Astrocyte of the cerebellum (primary cell): ENCODE measurements around the gene RTP5.

Experiments used
- DNase-seq: peaks from one replicate; pipeline ENCODE4 v3.0.0-alpha.2; 2011; ENCODE audit warnings: low read depth
- H3K4me3 ChIP-seq: 2 replicates; pipeline ENCODE4 v1.5.1; 2011; ENCODE audit warnings: mild to moderate bottlenecking, low read depth, low read length, moderate library complexity
- in situ Hi-C: cut with HindIII; loops from 2 replicates; pipeline ENCODE4 v1.10.0; 2017; ENCODE audit warnings: low sequenced_read_pairs
- TF ChIP-seq, protein P1 (sequence below): IDR thresholded peaks from 2 replicates; pipeline ENCODE4 v1.5.1; 2012; ENCODE audit warnings: low read length, low read depth, moderate library complexity, mild to moderate bottlenecking; ENCODE audit errors: missing control alignments

The RTP5 gene

DNA sequence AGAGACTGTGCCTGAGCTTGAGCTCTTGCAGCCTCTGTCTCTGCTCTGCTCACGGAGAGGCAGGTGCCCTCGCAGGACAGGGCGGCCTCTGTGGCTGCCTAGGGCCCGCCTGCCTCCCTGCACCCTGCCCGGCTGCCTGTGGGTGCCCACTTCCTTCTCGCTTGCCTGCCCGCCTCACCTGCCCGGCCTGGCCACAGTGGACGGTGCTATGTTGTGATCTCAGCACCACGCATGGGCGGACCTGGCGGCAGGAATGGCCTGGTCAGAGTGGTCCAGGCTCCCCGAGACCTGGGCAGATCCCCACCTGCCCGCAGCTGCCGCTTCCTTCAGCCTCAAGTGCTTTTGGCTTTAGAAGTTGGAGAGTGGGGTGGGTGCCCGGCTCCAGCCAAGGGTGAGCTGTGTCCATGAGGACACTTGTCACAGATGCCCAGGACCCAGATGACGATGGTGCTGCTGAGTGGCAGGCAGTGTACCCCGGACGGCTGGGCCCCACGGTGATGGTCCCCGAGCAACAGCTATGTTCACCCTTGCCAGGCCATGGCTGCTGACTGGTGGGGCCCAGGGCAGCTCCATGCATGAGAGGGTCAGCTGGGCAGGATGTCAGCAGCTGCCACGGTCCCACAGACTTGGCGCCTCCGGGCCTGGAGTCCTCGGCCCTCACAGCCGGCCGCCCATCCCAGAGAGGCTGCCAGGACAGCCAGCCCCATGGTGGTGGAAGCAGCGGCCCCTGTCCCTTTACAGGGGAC, 25.3 kb downstream of the RTP5 start:
- no peak for DNase-seq
- TF ChIP-seq, protein P1, sequence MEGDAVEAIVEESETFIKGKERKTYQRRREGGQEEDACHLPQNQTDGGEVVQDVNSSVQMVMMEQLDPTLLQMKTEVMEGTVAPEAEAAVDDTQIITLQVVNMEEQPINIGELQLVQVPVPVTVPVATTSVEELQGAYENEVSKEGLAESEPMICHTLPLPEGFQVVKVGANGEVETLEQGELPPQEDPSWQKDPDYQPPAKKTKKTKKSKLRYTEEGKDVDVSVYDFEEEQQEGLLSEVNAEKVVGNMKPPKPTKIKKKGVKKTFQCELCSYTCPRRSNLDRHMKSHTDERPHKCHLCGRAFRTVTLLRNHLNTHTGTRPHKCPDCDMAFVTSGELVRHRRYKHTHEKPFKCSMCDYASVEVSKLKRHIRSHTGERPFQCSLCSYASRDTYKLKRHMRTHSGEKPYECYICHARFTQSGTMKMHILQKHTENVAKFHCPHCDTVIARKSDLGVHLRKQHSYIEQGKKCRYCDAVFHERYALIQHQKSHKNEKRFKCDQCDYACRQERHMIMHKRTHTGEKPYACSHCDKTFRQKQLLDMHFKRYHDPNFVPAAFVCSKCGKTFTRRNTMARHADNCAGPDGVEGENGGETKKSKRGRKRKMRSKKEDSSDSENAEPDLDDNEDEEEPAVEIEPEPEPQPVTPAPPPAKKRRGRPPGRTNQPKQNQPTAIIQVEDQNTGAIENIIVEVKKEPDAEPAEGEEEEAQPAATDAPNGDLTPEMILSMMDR = no peak
- in situ Hi-C loops = no loop called here
- H3K4me3 ChIP-seq = no peak overlapping the region

DNA sequence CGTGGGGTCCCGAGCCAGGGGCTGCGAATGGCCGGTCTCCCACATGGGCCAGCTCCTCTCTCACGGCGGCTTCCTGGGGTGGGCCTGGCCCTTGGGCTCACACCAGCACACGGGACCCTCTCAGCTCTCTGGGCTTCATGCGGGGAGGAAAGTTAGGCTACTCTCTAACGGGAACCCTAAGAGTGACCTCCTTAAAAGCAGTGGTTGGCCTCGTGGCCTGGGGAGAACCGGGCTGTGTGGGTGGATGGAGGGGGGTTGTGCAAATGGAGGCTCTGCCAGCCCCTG, 25.8 kb downstream of the RTP5 start:
- in situ Hi-C loops = no loop called here
- no peak for DNase-seq
- TF ChIP-seq, protein P1 = no peak
- H3K4me3 ChIP-seq = no peak overlapping the region

DNA sequence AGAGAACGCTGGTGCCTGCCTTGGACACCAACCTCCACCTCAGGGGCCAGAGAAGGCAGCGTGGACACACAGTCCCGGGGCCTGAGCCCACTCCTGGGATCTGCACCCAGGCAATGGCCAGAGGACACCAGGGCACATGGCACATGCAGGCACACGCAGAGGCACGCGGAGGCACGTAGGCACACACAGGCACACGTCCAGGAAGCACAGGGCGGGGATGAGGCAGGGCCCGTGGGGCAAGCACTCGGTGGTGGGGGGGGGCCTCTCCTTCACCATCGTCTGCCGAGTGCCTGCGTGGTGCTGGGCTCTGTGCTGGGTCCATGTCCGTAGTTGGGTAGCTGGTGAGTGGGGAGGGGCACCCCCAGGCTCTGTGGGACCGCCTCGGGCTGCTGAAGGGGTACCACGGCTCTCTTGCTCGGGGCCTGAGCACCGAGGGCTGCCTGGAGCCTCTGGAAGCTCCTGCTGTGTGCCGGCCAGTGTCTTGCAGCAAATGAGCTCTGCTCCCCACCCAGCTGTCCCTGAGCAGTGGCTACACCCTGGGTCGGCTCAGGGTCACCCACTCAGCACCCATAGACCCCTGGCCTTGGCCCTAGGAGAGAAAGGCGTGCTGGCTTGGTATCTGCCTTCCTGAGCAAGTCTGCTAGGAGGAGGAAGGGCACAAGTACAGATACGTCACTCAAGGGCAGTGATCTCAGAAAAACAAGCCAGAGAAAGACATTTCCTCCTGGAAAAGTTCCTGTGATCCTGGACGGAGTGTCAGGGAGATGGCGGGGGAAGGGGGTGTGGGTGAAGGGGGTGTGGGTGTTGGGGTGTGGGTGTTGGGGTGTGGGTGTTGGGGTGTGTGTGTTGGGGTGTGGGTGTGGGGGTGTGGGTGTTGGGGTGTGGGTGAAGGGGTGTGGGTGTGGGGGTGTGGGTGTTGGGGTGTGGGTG, 26.4 kb downstream of the RTP5 start:
- in situ Hi-C loops = no loop called here
- DNase-seq = no peak
- H3K4me3 ChIP-seq = no peak overlapping the region
- TF ChIP-seq, protein P1 = no peak

DNA sequence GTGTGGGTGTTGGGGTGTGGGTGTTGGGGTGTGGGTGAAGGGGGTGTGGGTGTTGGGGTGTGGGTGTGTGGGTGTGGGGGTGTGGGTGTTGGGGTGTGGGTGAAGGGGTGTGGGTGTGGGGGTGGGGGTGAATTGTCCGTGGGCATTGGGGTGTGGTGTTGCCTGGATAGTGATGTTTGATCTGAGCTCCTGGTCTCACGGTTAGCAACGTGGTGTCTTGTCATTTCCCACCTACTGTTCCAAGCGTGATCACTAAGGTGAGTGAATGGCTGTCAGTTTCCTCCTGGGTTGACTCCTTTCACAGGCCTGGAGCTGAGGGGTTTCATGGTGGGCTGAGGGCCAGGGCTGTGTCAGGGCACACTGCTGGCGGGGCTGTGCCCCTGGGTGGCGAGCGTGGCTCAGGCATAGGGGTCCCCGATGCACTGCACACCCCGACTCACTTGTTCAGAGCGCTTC, 27.2 kb downstream of the RTP5 start:
- DNase-seq = no peak
- TF ChIP-seq, protein P1 = no peak
- in situ Hi-C loops = no loop called here
- H3K4me3 ChIP-seq = no peak overlapping the region

DNA sequence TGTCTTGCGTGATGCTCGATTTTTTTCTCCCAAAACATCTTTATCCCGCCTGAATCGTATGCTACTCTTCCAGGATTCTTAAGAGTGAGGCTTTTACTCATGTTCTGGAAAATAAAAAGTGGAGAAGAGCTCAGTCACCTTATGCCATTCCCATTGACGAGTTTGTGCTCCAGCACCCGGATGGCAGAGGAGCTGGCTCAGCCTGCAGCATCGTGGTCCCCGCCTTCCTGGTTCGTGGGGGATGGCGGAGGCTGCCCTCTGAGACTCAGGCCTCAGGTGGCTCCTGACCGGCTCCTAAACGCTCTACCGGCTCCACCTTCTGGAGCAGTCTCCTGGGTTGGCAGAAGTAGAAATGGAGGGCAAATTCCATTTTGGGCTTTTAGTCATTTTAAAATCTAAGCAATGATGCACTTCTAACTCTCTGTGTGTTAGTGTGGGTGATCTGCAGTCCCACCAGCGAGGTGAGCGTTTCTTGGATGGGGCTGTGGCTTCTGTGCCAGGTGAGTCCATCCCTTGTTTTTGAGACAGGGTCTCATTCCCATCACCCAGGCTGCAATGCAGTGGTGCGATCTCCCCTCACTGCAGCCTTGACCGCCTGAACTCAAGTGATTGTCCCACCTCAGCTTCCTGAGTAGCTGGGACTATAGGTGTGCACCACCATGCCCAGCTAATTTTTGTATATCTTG, 27.8 kb downstream of the RTP5 start:
- TF ChIP-seq, protein P1 = no peak
- in situ Hi-C loops = no loop called here
- H3K4me3 ChIP-seq = no peak overlapping the region
- DNase-seq = no peak

DNA sequence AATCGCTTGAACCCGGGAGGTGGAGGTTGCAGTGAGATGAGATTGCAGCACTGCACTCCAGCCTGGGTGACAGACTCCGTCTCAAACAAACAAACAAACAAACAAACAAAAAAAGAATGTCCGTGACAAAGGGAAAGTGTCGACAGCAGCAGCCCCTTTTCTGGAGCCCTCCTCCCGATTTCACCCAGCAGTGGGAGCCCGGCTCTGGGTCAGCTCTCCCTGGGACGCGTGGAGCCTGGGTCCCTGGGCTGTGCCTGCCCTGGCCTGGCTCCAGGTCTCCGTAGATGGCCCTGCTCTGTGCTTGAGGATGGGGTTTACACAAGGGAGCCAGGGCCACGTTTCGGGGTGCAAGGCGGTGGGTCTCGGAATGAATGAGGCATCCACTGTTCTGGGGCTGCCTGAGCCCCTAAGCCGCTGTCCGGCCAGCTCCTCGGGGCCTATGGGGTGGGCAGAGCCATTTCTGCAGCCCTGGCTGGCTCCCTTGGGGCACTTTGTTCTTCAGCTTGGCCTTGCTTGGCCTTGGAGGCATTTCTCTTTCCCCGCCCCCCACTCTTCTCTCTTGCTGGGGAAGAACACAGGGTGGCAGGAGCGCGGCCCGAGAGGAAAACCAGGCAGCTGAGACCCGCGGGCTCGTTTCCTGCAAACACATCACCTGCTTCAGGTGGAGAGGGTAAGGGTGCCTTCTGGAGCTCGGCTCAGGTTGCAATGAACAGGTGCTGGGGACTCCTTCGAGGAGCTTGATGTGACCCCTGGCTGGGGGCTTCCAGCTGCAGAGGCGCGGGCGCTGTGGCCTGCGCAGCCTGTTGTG, 29.1 kb downstream of the RTP5 start:
- TF ChIP-seq, protein P1 = no peak
- in situ Hi-C loops = no loop called here
- DNase-seq = no peak
- no peak overlapping the region for H3K4me3 ChIP-seq
